ENCODE measurements around the gene COIL. TPM values are rescaled to one million over a fixed set of nuclear protein-coding genes. Genes with fewer than 3 reads are reported as not detected.

The COIL gene
- total and polyA plus RNA-seq, 9 of the 15 experiments (the other 6 are each of a cell fraction or from before 2014, with no cell fraction given) = 23.9 to 41.3 (median 28.7) TPM

DNA sequence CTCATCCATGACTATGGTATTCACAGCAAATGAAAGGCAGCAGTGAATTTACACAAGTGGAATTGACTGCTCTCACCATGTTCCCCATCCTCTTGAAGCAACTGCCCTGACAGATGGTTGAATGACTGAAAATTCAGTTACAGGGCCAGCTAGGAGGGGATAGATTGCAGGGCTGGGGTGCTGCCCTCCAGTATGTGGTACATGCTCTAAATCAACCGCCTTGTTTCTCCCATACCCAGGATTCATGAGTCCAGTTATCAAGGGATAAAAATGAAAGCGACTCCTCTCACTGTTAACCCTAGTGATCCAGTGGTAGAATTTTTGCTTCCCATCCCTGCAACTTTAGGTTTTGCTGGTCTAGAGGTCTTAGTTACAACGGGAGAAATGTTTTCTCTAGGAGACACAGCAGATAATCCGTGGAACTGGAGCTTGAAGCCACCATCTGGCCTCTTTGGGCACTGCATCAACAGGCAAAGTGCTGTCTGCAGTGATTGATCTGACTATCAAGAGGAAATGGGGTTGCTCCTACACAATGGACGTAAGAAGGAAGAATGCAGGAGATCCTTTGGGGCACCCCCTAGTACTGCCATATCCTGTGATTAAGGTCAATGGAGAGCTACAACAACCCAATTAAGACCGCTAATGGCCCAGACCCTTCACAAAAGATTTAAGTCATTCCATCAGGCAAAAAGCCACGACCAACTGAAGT is 49.0 kb upstream of the COIL start (continued):
- TF ChIP-seq, protein P1, sequence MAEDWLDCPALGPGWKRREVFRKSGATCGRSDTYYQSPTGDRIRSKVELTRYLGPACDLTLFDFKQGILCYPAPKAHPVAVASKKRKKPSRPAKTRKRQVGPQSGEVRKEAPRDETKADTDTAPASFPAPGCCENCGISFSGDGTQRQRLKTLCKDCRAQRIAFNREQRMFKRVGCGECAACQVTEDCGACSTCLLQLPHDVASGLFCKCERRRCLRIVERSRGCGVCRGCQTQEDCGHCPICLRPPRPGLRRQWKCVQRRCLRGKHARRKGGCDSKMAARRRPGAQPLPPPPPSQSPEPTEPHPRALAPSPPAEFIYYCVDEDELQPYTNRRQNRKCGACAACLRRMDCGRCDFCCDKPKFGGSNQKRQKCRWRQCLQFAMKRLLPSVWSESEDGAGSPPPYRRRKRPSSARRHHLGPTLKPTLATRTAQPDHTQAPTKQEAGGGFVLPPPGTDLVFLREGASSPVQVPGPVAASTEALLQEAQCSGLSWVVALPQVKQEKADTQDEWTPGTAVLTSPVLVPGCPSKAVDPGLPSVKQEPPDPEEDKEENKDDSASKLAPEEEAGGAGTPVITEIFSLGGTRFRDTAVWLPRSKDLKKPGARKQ (CRISPR knock-in tag; IDR thresholded peaks at IDR 0.05) = no peak
- TF ChIP-seq RB1 (IDR thresholded peaks at IDR 0.05; ENCODE audit: low read depth) = 0 out of 2 replicates have a peak, but pooled peaks have one; percentile 11
- no peak for TF ChIP-seq COPS2 (conservative IDR thresholded peaks at IDR 0.05)
- no peak for TF ChIP-seq PHF8 (IDR thresholded peaks at IDR 0.05; ENCODE audit: borderline replicate concordance, low read length)
- no peak for TF ChIP-seq FOXM1 (IDR thresholded peaks at IDR 0.05; ENCODE audit: low read depth)
- no peak for TF ChIP-seq FOXM1 (CRISPR knock-in tag; IDR thresholded peaks at IDR 0.05; ENCODE audit: low read depth)
- TF ChIP-seq KLF10 (CRISPR knock-in tag; IDR thresholded peaks at IDR 0.05) = no peak
- TF ChIP-seq, protein P2, sequence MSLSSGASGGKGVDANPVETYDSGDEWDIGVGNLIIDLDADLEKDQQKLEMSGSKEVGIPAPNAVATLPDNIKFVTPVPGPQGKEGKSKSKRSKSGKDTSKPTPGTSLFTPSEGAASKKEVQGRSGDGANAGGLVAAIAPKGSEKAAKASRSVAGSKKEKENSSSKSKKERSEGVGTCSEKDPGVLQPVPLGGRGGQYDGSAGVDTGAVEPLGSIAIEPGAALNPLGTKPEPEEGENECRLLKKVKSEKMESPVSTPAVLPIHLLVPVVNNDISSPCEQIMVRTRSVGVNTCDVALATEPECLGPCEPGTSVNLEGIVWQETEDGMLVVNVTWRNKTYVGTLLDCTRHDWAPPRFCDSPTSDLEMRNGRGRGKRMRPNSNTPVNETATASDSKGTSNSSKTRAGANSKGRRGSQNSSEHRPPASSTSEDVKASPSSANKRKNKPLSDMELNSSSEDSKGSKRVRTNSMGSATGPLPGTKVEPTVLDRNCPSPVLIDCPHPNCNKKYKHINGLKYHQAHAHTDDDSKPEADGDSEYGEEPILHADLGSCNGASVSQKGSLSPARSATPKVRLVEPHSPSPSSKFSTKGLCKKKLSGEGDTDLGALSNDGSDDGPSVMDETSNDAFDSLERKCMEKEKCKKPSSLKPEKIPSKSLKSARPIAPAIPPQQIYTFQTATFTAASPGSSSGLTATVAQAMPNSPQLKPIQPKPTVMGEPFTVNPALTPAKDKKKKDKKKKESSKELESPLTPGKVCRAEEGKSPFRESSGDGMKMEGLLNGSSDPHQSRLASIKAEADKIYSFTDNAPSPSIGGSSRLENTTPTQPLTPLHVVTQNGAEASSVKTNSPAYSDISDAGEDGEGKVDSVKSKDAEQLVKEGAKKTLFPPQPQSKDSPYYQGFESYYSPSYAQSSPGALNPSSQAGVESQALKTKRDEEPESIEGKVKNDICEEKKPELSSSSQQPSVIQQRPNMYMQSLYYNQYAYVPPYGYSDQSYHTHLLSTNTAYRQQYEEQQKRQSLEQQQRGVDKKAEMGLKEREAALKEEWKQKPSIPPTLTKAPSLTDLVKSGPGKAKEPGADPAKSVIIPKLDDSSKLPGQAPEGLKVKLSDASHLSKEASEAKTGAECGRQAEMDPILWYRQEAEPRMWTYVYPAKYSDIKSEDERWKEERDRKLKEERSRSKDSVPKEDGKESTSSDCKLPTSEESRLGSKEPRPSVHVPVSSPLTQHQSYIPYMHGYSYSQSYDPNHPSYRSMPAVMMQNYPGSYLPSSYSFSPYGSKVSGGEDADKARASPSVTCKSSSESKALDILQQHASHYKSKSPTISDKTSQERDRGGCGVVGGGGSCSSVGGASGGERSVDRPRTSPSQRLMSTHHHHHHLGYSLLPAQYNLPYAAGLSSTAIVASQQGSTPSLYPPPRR (CRISPR knock-in tag; IDR thresholded peaks at IDR 0.05; ENCODE audit: borderline replicate concordance) = no peak
- TF ChIP-seq, protein P3, sequence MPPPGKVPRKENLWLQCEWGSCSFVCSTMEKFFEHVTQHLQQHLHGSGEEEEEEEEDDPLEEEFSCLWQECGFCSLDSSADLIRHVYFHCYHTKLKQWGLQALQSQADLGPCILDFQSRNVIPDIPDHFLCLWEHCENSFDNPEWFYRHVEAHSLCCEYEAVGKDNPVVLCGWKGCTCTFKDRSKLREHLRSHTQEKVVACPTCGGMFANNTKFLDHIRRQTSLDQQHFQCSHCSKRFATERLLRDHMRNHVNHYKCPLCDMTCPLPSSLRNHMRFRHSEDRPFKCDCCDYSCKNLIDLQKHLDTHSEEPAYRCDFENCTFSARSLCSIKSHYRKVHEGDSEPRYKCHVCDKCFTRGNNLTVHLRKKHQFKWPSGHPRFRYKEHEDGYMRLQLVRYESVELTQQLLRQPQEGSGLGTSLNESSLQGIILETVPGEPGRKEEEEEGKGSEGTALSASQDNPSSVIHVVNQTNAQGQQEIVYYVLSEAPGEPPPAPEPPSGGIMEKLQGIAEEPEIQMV (tag; conservative IDR thresholded peaks at IDR 0.05; ENCODE audit: low read depth) = no peak
- TF ChIP-seq FOXP1 (CRISPR knock-in tag; IDR thresholded peaks at IDR 0.05) = no peak
- TF ChIP-seq KAT2B (IDR thresholded peaks at IDR 0.05; ENCODE audit: low read depth, low read length) = no peak
- TF ChIP-seq BRD4 (IDR thresholded peaks at IDR 0.05) = no peak
- TF ChIP-seq SETDB1 (IDR thresholded peaks at IDR 0.05; ENCODE audit: low read length) = no peak
- peak; percentile 86 to 90 for TF ChIP-seq KDM1A (IDR thresholded peaks at IDR 0.05)
- no peak for TF ChIP-seq ZNF3 (CRISPR knock-in tag; IDR thresholded peaks at IDR 0.05)
- peak; percentile 46 to 84 for TF ChIP-seq RAD21 (CRISPR knock-in tag; conservative IDR thresholded peaks at IDR 0.05 in 1 of 2, IDR thresholded peaks at IDR 0.05 in 1 of 2)
- no peak for TF ChIP-seq NUFIP1 (IDR thresholded peaks at IDR 0.05; ENCODE audit: partially characterized antibody)
- TF ChIP-seq ZNF699 (CRISPR knock-in tag; IDR thresholded peaks at IDR 0.05; ENCODE audit: insufficient replicate concordance) = no peak
- TF ChIP-seq FOXA1 (IDR thresholded peaks at IDR 0.05; ENCODE audit: borderline replicate concordance) = no peak
